ENCODE data around the gene ZNF549.
"Not testable (repeated sequence)": the region's sequence is repeated elsewhere in the genome, so short reads cannot be mapped to it uniquely, and the experiment has no call there.

Gene ZNF549

DNA sequence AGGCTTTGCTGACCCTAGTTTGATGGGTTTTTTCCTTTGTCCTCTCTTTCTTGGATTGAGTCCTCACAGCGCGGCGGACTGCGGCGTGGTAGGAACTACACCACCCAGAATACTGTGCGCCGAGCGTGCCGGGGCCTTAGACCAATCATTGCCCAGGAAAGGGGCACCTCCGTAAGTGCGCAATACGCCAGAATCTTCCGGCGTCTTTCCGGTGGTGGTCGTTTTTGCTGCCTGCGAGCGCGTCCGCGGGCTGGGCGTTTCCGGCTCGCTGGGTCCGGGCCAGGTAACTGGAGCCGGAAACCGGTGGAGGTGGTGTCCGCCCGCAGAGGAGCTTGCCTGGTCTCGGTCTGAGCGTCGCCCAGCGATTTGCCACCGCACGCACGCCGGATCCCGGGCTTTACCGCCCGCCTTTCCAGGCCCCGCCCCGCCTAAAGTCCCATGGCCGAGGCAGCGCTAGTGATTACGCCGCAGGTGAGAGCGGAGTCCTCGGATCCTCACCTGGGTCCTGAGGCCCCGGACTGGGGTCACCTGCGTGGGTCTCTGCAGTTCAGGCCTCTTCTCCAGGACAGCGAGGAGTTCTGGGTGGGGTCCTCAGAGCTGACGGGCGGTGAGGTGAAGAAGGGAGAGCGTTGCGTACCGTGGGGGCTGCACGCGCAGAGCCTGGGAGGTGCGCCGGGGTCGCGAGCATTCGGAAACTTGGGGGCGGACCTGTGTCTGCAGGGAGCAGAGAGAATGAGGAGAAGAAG lies at the start of gene ZNF549:
TSS of gene ZNF549 (plus strand) at position 221 of the 746 bp plus-strand sequence. CDS start at position 439, 218 bp downstream.
- DNase-seq = peak; percentile 79

DNA sequence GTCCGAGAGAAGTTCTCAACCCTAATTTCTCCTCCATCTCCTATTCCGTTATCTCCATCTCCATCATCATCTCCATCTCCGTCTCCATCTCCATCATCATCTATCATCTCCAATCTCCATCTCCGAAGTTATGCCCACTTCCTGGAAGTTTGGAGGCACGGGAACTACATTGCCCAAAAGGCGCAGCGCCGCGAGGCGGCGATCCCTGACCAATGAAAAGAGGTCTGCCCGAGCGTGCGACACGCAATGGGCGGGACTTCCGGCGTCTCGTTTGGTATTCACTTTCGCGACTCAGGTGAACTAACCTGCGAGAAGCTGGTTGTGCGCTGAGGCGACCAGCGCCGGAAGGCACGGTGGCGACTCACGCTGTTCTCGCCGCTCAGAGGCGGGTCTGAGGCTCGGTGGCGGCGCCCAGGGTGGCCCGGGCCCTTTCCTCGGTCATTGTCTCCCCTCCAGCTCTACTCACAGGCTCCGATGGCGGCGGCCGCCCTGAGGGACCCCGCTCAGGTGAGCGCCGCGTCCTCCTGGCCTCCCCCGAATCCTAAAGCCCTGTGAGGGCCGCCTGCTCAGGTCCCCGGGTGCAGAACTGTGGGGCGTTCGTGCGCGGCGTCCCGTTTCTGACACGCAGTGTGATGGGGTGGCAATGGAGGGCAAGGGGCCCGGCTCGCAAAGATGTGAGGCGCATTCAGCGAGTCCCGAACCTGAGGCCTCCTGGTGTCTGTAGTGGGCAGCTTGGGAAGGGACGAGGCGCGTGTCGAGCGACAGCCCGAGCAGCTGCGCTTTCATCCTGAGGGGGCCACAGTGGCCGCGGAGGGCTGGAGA lies 39.5 kb upstream of the ZNF549 start, which contains the start of gene ZNF419:
TSS of gene ZNF419 (plus strand) at position 274 of the 822 bp plus-strand sequence. CDS start at position 475, 201 bp downstream.
- peak; percentile 94 for DNase-seq

DNA sequence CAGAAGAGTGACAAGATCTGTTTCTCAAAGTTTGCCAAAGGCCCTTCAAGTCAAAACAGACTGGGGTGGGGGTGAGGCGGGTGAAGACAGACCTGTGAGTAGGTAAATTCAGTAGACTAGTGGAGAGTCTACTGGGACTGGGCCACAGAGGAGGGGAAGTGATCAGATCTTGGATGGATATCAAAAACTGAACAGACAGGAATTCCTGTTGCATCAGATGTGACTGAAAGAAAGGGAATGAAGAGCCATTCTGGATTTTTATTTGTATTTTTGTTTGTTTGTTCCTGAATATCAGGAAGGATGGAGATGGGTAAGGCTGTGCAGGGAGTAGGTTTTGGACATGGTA lies 38.9 kb upstream of the ZNF549 start:
- DNase-seq = not testable (repeated sequence)

DNA sequence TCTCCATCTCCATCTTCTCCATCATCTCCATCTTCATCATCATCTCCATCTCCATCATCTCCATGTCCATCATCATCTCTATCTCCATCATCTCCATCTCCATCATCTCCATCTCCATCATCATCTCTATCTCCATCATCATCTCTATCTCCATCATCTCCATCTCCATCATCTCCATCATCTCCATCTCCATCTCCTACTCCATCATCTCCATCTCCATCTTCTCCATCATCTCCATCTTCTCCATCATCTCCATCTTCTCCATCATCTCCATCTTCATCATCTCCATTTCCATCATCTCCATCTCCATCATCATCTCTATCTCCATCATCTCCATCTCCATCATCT lies 27.9 kb upstream of the ZNF549 start:
- not testable (repeated sequence) for DNase-seq

DNA sequence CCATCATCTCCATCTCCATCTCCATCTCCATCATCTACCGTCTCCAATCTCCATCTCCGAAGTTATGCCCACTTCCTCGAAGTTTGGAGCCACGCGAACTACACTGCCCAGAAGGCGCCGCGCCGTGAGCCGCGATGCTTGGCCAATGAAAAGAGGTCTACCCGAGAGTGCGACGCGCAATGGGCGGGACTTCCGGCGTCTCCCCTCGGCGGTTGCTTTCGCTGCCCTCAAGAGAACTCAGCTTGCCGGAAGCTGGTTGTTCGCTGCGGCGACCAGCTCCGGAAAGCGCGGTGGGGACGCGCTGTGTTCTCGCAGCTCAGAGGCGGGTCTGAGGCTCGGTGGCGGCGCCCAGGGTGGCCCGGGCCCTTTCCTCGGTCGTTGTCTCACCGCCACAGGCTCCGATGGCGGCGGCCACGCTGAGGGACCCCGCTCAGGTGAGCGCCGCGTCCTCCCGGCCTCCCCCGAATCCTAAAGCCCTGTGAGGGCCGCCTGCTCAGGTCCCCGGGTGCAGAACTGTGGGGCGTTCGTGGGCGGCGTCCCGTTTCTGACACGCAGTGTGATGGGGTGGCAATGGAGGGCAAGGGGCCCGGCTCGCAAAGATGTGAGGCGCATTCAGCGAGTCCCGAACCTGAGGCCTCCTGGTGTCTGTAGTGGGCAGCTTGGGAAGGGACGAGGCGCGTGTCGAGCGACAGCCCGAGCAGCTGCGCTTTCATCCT lies 27.3 kb upstream of the ZNF549 start, which contains the start of gene ZNF773:
TSS of gene ZNF773 (plus strand) at position 259 of the 716 bp plus-strand sequence. CDS start at position 402, 143 bp downstream.
- peak; percentile 96 for DNase-seq

DNA sequence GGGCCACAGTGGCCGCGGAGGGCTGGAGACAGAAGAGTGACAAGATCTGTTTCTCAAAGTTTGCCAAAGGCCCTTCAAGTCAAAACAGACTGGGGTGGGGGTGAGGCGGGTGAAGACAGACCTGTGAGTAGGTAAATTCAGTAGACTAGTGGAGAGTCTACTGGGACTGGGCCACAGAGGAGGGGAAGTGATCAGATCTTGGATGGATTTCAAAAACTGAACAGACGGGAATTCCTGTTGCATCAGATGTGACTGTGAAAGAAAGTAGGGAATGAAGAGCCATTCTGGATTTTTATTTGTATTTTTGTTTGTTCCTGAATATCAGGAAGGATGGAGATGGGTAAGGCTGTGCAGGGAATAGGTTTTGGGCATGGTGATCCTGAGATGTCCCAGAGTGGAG lies 26.8 kb upstream of the ZNF549 start:
- not testable (repeated sequence) for DNase-seq

DNA sequence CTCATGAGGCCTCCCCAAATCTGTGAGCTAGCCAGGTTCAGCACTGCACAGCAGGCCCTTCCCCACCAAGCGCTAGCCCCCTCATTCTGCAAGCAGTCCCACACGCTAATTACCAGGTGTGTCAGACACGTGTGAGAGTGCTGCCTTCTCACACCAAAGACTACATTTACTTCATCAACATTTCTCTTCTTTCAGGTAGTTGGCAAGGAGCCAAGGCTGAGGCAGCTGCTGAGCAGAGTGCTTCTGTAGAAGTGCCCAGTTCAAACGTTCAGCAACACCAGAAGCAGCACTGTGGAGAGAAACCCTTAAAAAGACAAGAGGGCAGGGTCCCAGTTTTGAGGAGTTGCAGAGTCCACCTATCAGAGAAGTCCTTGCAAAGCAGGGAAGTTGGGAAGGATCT lies 21.0 kb upstream of the ZNF549 start:
- DNase-seq = no peak

DNA sequence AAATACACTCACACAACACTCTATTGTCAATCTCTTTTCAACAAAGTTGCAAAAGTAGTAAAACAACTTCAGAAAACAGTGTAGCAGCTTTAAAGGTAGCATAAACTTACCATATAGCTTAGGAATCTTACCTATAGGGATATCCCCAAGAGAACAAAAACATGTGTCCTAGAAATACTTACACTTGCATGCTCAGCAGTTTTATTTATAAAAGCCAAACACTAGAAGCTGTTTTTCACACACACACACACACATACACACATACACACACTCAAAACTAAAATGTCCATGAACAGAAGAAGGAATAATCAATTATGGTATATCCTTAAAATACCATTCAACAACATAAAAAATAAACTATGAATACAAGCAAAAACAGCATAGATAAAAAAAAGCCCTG lies 15.7 kb upstream of the ZNF549 start:
- no peak for DNase-seq

DNA sequence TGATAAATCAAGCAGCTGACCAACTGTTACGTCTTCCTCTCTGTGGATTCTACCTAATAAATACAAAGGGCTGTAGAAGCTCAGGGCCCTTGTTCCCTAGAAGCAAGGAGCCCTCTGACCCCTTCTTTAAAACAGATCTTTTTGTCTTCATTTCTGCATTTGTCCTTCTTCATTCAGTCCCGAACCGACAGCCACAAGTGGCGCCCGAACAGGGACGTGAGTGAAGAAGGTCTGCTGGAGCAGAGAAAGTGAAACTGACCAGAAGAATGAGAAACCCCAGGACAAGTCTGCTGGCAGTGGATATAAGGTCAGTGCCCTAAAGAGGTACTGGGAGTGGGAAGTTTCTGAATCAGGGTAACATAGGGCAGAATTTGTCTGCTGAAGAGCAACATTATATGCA lies 14.3 kb upstream of the ZNF549 start:
- DNase-seq = no peak

DNA sequence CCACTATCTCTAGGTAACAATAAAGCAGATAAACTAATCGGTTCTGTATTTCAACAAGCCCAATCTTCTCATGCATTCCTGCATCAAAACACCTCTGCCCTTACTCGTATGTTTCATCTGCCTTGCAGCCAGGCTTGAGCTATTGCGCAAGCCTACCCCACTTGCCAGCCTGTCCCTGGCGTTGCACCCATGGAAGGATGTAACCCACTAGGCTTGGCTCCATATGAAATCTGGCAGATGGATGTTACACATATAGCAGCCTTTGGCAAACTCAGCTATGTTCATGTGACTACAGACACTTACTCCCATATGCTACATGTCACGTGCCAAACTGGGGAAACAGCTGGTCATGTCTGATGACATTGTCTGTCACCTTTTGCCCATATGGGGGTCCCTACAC lies 11.9 kb upstream of the ZNF549 start:
- no peak for DNase-seq

DNA sequence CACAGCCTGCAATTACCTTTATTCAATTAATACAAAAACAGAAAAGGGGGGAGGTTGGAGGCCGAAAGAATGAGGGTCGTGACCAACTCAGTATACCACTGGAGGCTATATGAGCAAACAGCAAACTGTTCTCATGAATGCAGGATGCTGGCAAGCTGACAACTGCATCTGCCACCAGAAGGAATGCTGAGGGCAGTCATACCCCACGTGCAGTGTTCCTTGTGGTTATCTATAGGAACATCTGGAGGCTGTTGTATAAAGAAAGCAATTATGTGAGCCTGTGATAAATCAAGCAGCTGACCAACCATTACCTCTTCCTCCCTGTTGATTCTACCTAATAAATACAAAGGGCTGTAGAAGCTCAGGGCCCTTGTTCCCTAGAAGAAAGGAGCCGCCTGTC lies 9.1 kb upstream of the ZNF549 start:
- DNase-seq = not testable (repeated sequence)

DNA sequence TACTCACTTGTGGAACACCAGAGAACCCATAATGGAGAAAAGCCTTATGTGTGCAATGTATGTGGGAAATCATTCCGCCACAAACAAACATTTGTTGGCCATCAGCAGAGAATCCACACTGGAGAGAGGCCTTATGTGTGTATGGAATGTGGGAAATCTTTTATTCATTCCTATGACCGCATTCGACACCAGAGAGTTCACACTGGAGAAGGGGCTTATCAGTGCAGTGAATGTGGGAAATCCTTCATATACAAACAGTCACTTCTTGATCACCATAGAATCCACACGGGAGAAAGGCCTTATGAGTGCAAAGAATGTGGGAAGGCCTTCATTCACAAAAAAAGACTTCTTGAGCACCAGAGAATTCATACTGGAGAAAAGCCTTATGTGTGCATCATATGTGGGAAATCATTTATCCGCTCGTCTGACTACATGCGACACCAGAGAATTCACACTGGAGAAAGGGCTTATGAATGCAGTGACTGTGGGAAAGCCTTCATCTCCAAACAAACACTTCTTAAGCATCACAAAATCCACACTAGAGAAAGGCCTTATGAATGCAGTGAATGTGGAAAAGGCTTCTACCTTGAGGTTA lies 10.9 kb downstream of the ZNF549 start:
- no peak for DNase-seq

DNA sequence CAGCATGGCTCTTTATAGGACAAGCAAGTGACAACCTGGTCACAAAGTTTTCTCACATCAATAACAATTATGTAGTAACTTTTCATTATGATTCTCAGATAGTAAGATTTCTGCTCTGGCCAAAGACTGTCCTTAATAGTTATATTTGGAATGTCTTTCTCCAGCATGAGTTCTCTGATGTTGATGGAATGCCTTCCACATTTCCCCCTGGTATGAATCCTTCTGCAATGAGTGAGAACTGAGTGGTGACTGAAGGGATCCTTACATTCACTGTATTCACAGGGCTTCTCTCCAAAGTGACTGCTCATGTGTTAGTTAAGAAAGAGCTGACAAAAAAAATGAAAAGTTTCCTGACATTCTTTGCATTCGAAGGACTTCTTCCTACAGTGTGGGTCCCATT lies 19.4 kb downstream of the ZNF549 start:
- DNase-seq = no peak

DNA sequence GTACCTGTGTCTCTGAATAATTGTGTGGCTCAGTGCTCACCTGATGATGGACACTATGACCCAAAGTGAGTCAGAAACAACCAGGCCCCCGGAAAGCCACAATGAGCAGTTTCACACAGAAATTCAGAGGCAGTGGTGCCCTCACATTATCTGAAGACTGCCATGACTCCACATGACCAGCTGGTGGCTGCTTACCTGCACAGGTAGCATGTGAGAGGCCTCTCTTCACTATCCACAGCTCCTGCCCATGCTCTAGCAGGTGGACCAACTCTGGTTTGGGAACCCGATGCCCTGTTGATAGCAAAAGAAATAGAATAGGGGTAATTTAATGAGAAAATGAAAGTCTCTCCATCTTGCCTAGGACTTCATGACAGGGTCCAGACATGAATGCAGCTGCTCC lies 25.3 kb downstream of the ZNF549 start:
- DNase-seq = no peak

DNA sequence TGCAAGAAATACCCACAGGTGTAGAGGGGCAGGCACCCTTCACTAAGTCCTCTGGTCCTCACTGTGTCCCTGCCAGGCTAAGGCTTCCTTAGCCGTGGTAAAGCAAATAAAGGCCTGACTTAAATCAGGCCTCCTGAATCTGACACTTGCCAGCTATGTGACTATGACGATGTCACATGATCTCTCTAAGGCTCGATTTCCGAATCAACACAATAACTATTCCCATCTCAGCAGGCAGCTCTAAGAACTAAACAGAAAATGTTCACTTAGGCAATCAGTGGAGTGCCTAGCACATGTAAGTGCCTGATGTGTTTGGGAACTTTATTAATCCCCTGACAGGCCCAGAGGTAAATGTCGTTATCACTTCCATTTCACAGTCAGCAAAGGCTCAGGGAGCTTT lies 30.5 kb downstream of the ZNF549 start:
- no peak for DNase-seq

DNA sequence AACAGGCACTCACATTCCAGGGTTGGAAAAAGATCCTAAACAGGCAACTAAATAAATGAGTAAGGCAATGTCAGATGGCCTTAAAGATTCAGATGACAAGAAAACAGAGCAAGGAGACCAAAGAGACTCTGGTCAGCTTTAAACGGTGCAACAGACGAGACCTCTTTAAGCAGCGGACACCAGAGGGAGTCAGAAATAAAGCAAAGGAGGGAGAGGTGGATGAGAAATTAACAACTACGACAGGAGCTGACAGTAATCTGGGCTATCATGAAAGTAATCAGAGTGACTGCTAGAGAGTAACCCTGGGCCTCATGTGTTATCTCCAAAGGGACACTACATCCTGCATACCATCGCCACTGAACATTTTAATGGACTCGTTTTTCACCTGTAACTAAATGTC lies 31.4 kb downstream of the ZNF549 start:
- no peak for DNase-seq

DNA sequence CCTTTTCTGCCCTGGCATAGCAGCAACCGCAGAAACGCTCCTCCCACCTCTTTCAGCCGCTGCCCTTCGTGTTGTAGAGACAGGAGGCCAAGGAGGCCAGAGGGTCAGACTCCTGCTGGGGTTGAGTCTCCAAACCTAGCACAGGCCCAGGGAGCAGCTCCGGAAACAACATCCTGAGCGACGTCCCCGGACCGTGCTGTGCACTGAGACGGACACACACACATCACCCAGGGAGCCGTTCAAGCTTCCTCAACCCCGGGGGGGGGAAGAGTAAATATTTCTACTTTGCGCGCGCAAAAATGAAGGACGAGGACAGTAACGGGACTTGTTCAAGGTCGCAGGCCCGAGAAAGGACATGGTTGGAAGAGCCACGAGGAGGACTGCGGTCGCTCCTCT lies 31.9 kb downstream of the ZNF549 start:
- peak; percentile 8 for DNase-seq

DNA sequence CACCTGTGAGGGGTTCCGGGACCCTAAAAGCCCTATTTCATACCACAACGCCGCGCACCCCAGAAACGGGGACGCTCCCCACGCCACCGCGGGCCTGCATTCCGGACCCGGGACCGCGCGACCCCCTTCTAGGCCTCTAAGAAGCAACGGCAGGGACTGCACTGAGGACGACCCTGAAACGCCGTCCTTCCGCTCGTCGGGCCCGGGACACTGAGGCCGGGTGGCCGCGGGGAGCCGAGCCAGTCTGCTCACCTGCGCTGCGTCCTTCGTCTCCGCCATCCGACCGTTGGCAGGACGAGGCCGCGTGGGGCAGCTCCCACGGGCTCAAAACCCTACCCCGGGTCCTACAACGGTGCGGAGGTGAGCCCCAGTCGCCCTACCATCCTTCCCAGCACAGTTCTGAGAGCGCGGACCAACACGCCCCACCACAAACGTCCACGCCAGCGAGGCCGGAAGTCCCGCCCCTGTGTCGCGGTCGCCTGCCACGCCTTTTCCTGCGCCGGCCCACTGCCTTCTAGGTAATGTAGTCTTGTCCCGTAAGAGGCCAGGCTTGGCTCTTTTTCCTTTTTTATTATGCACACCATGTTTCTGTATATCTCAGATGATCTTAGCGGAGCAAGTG lies 32.4 kb downstream of the ZNF549 start, which contains the start of gene ZNF550:
TSS of gene ZNF550 (minus strand) at position 460 of the 622 bp plus-strand sequence. CDS start at position 279, 181 bp downstream.
- peak; percentile 87 for DNase-seq

DNA sequence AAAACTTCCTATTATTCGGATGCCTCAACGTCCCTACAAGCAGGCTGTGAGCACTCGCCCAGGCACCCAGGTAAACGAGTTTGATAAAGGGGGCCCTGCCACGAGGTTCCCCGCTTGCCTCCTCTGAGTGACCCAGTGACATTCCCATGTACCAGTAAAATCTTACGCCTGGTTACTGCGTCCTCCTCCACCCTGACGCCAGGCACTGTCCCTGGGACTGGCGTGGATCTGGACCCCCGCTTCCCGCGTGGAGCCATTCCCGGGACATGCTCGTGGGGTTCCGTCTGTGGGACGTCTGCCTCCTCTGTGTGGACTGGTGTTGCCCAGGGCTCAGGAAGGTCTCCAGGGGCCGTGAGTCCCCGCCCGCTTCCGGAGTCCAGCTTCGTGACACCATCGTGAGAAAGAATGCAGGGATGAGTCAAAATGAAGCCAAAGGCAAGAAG lies 32.9 kb downstream of the ZNF549 start:
- no peak for DNase-seq

DNA sequence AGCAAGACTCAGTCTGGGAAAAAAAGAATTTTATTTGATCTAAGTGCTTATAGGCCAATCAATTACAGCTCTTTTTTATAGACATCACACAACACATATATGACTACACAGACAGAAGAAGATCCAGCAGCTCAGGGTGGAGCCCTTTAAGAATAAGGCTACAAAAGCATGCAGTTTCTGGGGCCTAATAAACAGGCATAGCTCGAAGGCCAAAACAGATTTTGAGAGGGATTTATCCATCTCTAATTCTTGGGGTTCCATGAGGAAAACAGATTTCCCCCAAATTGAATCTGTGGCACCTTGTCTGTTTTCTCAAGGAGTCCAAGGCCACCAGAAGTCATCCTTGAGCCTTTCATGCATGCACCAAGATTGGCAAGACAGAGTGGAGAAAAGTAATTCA lies 36.4 kb downstream of the ZNF549 start:
- no peak for DNase-seq

DNA sequence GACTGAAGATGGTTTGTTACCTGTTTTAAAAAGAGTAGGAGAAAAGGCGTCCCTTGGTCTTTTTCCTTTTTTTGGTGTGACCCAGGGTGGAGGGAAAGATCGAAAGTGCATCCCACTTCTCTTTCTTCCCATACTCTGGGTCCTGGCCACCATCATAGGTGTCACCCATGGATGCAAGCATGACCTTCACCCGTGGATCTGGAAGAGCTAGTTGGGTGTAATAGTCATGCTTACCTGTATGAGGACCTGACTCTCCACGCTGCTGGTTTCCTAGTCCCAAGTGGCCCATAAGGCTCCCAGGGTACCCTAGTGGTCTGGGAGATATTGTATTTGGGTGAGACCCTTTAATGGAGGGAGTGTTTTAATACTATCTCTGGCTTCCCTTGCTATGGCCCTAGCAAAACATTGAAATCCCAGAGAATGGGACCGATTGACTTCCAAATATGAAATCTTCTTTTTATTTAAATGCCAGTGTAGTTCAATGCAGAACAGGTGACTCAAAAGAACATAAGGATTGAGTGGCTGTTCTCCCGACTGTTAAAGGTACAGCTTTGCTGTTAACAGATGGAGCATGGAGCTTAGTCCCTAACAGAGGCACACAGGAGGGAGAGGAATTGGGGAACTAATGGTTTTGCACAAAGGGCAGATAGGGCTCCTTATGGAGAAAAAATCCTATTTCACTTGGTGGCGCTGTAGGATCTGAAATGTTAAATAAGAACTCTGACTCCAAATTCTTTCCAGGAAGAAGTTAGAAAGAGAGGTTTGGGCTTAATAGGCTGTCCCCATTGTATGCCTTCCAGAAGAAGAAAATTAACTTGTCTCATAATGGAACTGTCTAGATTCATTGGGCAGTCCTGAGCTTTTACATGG lies 39.5 kb downstream of the ZNF549 start:
- no peak for DNase-seq
